Tongue (tissue), 2 donors: ENCODE data around the gene FAM53B. TPM values are rescaled to one million over a fixed set of nuclear protein-coding genes. Genes with fewer than 3 reads are reported as not detected.
A peak's percentile ranks its signal among the peaks of the same experiment; 100 is the strongest.

ENCODE experiments used
- DNase-seq: peaks from one replicate; pipeline ENCODE4 v3.0.0-alpha.2; 2015
- total RNA-seq: library from RNA; depleted of rRNA; stranded (reverse); fragments of >200 nt; gene quantifications from one replicate; pipeline ENCODE4 v1.2.3, GENCODE V29; 2014

The FAM53B gene
- total RNA-seq, 1 donor from 2014 or later = 70.9 TPM

- no peak for DNase-seq
Measured at GRCh38 chr10:124741922-124742412, 2.2 kb downstream of the FAM53B start.

DNA sequence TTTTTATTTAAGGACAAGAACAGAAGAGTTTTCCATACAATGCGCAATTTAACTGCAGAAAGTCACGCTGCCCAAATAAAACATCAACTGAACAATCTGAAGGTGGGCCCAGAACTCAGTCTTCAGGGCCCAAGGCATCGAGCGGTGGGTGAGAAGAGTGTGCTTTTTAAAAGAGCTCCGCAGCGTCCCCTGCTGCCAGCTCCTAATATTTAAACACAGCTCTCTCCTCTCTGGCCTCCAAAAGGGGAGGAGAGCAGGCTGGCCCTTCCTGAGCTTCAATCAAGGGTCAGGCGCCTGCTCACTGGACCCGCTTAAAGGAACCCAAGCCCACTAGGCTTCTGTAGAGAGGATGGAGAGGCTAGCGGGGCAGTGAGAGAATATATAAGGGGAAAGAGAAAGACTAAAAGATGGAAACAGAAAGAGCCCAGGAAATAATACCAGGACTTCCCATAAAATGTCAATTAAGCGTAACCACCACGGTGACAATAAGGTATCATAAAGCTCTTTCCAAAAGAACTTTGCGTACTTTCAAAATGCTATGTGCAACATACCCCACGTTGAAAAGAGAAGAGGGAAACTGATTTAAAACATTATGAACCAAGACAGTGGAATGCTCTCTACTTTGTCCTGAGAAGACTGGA lies 2.8 kb downstream of the FAM53B start:
- peak; percentile 96 for DNase-seq

DNA sequence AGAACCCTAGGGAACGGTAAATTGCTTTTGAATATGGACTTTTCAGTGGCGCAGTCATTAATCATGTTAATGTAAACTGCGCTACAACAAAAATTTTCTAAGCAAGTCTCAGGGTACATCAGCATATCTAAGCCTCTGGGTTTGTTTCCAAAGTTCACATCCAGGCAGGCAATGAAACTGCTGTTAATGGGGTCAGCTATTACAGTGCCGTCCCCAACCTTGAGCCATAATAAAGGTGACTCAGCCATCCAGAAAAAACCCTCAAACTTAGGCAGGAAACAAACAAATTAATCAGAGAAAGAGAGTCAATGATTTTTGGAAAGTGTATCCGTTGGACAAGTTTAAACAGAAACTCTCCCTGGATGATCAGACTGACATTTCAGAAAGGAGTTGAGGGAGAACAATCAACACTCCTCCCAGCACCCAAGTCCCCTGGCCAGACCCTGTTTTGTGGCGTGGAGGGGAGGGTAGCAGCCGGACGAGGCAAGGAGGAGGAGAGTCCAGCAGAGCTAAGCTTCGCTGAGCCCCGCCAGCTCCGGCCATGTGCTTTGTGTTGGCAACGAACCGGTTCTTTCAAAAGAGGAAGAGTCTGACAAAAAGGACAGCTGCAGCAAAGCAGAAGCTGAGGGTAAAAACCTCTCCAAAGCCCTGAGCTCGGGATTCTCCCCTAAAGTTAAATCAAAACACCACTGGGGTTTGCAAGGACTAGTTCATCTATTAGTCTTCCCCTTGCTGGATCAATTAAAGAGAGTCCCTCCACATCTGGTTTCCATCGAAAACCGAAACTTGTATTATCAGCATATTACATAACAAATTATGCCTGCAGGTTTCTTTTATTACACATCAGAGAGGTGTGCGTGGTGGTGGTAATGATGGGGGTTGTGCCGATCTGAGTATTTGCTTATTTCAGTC lies 3.6 kb downstream of the FAM53B start:
- peak; percentile 90 for DNase-seq

GRCh38 chr10:124739986-124740368 lies 4.2 kb downstream of the FAM53B start:
- DNase-seq = peak; percentile 65

DNA sequence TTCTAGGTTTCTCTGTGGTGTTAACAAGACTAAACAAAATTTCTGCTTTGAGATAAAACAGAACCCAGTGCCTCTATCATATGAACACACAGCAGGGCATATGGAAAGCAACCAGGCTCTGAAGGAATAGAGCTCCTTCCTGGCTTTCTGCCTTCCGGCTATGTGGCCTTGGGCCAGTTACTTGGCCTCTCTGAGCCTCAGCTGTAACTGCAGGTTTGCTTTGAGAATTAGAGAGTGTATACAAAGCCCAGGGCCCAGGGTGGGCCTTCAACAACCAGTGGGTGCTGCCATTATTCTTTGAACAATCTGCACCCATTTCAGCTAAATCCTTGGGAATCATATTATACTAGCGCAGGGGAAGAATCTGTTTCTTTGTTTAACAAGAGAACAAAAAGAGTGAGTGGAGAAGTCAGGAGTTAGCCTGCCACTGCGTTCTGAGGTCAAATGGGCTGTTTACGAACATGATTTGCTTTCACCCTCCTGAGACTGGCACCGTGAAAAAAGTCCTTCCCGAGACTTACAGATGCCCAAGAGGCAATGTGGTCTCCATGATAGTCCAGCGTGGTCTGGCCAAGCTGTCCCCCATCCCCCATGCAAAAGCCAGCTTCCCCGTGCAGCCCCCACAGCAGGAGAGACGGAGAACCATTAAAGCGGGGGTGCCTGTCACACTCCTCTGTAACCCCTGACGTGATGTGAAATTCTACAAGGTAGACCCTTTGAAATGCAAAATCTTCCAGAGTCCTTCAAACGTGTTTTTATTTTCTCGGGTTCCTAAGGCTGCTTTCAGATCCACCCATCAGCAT lies 4.9 kb downstream of the FAM53B start:
- no peak for DNase-seq

DNA sequence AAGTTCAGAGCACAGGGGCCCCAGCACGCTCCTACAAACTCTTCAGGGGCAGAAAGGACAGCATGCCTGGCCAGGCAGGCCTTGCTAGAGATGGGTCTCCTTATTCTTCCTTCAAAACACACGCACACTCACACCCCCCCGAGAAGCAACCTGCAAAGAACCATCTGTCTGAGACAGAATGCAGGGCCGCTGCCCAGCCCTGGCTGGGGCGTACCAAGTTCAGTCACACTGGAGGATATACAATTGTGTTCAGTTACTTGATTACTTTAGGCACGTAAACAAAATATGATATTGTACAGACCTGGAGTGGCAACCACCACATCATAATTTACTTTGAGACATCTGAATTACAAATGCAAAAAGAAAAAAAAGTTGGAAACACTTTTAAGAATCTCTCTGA lies 5.7 kb downstream of the FAM53B start:
- peak; percentile 57 for DNase-seq

DNA sequence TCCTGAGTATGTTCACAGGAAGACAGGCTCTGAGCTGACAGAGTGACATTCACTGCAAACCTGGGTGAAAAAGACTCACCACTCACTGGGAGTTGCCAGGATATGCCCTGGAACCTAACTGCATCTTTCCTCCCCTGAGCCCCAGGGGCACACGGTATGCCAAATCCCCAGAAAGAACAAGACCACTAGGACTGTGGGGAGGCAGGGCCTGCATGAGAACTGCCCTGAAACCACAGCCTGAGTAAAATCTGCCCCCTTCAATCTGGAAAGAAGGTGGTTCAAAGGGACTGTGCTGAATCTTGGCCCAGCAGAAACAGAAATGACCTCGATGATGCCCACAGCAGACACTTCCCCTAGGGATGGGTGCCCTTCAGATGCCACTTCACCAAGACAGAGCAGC lies 6.5 kb downstream of the FAM53B start:
- no peak for DNase-seq

DNA sequence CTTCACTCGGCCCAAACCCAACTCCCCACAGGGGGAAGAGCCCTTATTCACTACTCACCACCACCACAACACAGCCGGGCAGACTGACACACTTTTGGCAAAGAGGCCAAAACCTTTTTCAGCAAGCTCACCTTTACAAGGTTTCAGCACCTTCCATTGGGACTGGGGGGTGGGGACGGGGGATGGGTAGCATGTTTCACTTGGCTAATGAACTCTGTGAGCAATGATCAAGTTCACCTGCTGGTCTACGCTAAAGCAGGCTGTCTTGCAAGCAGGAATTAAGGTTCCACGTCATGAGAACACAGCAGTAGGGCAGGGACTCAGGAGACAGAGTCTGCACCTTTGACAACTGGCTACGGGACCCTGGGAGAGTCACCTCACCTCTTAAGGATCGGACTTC lies 7.0 kb downstream of the FAM53B start:
- no peak for DNase-seq

DNA sequence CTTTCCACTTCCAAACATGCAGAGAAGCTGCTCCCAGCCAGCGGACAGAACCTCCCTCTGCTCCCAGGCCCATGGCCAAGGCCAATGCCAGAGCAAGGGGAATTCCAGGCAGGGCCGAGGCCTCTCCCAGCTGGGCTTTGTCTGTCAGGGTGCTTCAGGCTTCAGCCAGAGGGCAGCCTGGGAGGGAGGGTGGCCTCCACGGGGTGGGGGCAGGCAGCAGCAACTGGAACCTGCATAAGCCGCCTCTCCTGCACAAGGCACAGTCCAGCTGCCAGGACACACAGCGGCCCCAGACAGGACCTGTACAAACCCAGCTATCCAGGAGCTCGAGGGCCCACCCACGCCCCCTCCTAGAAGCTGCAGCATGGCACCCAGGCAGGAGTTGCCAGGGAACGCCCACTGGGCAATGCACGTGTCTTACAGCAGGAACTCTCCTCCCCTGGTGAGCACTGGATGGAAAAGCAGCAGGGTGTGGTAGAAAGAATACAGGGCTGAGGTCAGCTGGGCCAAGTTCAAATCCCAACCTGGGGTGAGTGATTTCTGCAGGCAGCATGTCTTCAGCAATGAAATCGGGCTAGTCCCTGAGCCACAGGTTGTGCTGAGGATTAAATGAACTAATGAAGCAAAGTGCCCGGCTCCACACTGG lies 7.6 kb downstream of the FAM53B start:
- DNase-seq = peak; percentile 94

- DNase-seq = no peak
Measured at GRCh38 chr10:124735491-124736286, 8.5 kb downstream of the FAM53B start.

- DNase-seq = no peak
Measured at GRCh38 chr10:124734311-124735166, 9.6 kb downstream of the FAM53B start.

DNA sequence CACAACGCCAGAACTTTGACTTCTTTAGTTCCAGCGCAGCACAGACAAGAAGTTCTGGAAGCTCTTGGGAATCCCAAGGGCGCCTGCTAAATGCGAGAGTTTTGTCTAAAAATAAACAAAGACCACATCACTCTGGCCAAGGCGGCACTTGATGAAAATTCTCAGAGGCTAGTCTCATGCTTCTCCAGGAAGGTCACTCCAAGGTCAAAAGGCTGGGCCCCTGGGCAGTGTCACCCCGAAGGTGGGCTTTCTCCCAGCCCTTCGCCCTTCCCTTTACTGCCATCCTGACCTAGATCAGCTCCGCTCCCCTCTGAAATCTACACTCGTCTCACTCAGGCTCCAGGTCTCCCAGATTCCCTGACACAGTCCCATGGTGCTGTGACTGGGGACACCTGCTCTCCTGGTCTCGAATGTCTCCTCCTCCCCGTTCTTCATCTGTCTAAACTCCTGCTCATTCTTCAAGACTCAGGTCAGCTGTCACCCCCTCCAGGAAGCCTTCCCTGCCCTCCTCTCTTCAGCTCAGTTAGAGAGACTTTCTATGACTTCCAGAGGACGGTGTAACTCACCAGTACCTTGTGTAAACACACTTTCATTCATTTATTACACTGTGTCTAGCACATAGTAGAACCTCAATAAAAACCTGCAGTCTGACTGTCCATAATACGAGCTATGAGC lies 10.5 kb downstream of the FAM53B start:
- no peak for DNase-seq

GRCh38 chr10:124732931-124733570 lies 11.1 kb downstream of the FAM53B start:
- DNase-seq = peak; percentile 56

GRCh38 chr10:124731551-124731950 lies 12.6 kb downstream of the FAM53B start:
- no peak for DNase-seq

GRCh38 chr10:124730790-124731189 lies 13.4 kb downstream of the FAM53B start:
- no peak for DNase-seq

GRCh38 chr10:124728830-124729661 lies 15.1 kb downstream of the FAM53B start:
- no peak for DNase-seq

DNA sequence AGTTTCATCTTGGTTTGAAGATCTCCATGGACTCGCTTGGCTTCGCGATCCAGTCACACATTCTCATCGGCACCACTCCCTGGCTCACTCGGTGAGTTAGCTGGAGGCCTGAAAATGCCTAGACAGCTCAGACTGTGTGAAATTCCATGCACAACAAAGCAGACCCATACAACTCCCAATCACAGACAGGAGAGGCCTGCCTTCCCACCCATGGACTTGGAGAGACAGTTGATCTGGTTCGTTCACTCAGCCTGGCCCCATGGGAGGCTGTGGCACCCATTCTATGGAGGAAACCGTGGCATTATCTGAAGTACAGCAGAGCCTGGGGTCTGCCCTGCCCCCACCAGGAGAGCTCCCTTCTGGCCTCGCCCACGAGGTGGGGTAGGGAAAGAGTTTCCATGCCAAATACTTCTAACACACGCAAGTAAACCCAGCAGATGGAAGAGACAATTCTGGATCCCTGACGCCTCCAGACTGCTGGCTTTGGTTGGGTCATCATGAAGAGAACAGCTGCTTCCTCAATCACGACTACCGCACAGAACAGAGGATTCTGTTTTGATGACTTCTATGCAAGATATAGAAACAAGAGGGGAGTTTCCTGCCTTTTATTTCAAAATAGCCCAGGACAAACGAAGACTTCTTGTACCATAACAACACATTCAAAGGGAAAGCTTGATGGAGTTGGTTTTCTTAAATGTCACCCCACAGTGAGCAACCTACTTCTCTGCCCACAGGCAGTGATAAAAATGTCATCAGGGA lies 15.9 kb downstream of the FAM53B start:
- DNase-seq = peak; percentile 86
